Lung (tissue), 12 donors: ENCODE measurements around the gene SLC9C1. TPM values are rescaled to one million over a fixed set of nuclear protein-coding genes. Genes with fewer than 3 reads are reported as not detected.

Experiments
- ATAC-seq: fragments of 200-7000 bp; cut with Tn5 transposase; one replicate; pipeline ENCODE4 v1.9.1; 2020; ENCODE audit warnings: moderate number of reproducible peaks; ENCODE audit not compliant: insufficient read depth, low FRiP score
- DNase-seq, 3 donors: peaks; one replicate each; pipeline ENCODE4 v3.0.0-alpha.2; 2013 to 2017
- H3K27ac ChIP-seq, 2 donors: one replicate each; pipeline ENCODE4 v1.5.1; 2013; ENCODE audit warnings: mild to moderate bottlenecking in 2 of 2, moderate library complexity in 2 of 2, control low read depth in 1 of 2, inconsistent platforms in 1 of 2, low read depth in 1 of 2, low read length in 1 of 2
- H3K27me3 ChIP-seq, 3 donors: one replicate each; pipeline ENCODE4 v1.5.1; 2013; ENCODE audit warnings: low read length in 2 of 3; ENCODE audit not compliant: control insufficient read depth in 3 of 3, insufficient read depth in 3 of 3
- H3K36me3 ChIP-seq, 4 donors: one replicate each; pipeline ENCODE4 v1.5.1; 2013; ENCODE audit warnings: low read length in 4 of 4, mild to moderate bottlenecking in 1 of 4, moderate library complexity in 1 of 4; ENCODE audit not compliant: control insufficient read depth in 4 of 4, insufficient read depth in 4 of 4
- H3K4me1 ChIP-seq, 5 donors: one replicate each; pipeline ENCODE4 v1.5.1; 2013; ENCODE audit warnings: low read length in 5 of 5, mild to moderate bottlenecking in 2 of 5, moderate library complexity in 1 of 5; ENCODE audit not compliant: control insufficient read depth in 5 of 5, insufficient read depth in 5 of 5
- H3K4me3 ChIP-seq: one replicate; pipeline ENCODE4 v1.5.1; 2013; ENCODE audit warnings: mild to moderate bottlenecking, control low read depth, moderate library complexity
- H3K9ac ChIP-seq, 2 donors: one replicate each; pipeline ENCODE4 v1.5.1; 2013; ENCODE audit warnings: low read length in 2 of 2, control low read depth in 1 of 2; ENCODE audit not compliant: insufficient read depth in 1 of 2
- H3K9me3 ChIP-seq, 4 donors: one replicate each; pipeline ENCODE4 v1.5.1; 2013; ENCODE audit warnings: low read length in 3 of 4, mild to moderate bottlenecking in 1 of 4, moderate library complexity in 1 of 4; ENCODE audit not compliant: control insufficient read depth in 4 of 4, insufficient read depth in 3 of 4
- WGBS, 2 donors: extraction: QIAGEN DNeasy Blood & Tissue Kit; methylation state at CpG; one replicate each; pipeline ENCODE4 v1.1.7; 2013; 5-methylcytosine and 5-hydroxymethylcytosine counted together
- polyA plus RNA-seq, 2 donors: library from polyadenylated mRNA; stranded (reverse); fragments of 200-250 nt; gene quantifications; one replicate each; pipeline ENCODE4 v1.2.1, GENCODE V29; 2013
- total RNA-seq, 2 donors: library from RNA; depleted of rRNA in 1 of 2; stranded (reverse); fragments of >200 nt in 1 of 2; gene quantifications; one replicate each; pipeline ENCODE4 v1.2.1, GENCODE V29; 2014 to 2021
- TF ChIP-seq, protein P1 (sequence below): IDR thresholded peaks from 2 replicates; pipeline ENCODE4 v1.5.1; 2012; ENCODE audit warnings: mild to moderate bottlenecking; ENCODE audit errors: control extremely low read depth, extremely low read depth
- donor health status: control.
- donor health status: control.
- donor health status: Bipolar disorder and iron deficiency.
- donor health status: healthy.
- donor health status: DM: yes; HTN: yes; CAD: no.

SLC9C1 gene
- total and polyA plus RNA-seq, 4 donors: 0.12 to 0.28 TPM; not detected in 2

DNA sequence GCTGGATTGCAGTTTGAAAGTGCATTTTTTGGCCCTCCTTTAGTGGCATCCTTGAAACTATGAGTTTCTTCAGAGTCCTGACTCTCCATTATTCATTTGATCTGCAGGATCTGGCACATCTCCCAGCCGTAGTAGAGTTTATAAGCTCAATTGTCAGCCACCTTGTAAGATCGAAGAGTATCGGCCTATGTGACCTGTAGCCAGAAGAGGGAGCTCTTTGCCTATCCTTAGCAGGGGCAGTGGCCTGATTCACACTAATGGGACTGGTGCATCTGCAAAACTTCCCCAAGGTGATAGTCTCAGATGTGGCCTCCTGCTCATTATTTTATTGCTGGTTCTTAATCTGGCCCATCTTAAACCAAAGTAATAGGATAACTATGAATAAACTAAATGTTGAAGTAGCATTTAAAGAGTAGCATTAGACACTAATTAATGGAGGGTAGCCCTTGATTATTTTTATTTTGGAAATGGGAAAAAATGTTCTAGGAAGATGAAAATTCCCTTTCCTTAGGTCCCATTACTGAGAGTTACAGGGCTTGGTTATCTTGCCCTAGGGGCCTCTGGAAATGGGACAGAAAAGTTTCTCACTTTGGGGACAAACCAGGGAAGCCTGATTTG lies 182.1 kb downstream of the SLC9C1 start:
- peak; percentile 64 for ATAC-seq
- TF ChIP-seq, protein P1, sequence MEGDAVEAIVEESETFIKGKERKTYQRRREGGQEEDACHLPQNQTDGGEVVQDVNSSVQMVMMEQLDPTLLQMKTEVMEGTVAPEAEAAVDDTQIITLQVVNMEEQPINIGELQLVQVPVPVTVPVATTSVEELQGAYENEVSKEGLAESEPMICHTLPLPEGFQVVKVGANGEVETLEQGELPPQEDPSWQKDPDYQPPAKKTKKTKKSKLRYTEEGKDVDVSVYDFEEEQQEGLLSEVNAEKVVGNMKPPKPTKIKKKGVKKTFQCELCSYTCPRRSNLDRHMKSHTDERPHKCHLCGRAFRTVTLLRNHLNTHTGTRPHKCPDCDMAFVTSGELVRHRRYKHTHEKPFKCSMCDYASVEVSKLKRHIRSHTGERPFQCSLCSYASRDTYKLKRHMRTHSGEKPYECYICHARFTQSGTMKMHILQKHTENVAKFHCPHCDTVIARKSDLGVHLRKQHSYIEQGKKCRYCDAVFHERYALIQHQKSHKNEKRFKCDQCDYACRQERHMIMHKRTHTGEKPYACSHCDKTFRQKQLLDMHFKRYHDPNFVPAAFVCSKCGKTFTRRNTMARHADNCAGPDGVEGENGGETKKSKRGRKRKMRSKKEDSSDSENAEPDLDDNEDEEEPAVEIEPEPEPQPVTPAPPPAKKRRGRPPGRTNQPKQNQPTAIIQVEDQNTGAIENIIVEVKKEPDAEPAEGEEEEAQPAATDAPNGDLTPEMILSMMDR: peak; percentile 64
- H3K27ac ChIP-seq: no peak overlapping the region
- H3K27me3 ChIP-seq: no peaks in the 10 kb centered on the region
- DNase-seq: peak in 2 of 3 donors; percentile 33 to 61
- 12 to 21% methylated on average over 3 of the region's 3 CpGs for WGBS, 2 donors
- H3K4me3 ChIP-seq: no peak overlapping the region
- peaks cover 0 to 6% (median under 1%) of the 10 kb centered on the region in 4 donors for H3K36me3 ChIP-seq
- peaks cover 0 to 6% (median 3%) of the 10 kb centered on the region in 5 donors for H3K4me1 ChIP-seq
- peaks cover 0 to 1% (median 0%) of the 10 kb centered on the region in 4 donors for H3K9me3 ChIP-seq
- no peak overlapping the region for H3K9ac ChIP-seq

DNA sequence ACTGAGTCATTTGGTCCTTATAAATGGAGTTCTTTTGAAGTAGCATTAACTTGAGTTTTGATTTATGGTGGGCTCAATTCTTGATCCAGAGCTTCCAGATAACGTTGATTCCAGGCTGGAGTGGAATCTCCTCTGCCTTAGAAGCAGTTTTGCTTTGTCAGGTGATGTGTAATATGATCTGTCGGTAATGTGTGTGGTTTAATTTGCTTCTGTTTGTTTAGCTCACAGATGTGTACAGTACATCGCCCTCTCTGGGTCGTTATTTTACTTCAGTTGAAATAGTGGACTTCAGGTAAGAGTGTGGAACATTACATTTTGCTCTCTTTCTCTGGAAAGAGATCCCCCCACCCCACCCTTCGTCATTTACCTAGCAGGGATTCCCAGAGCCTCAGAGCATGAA lies 184.7 kb downstream of the SLC9C1 start:
- Histone ChIP-seq H3K9me3 (peaks cover 0 to 1% (median 0%) of the 10 kb centered on the region in 4 donors), H3K4me3 (no peak overlapping the region), H3K9ac (no peak overlapping the region), H3K36me3 (peaks cover 0 to 14% (median 0%) of the 10 kb centered on the region in 4 donors), H3K4me1 (peaks cover 0 to 4% (median 0%) of the 10 kb centered on the region in 5 donors), H3K27ac (no peak overlapping the region), H3K27me3 (no peaks in the 10 kb centered on the region)
- WGBS, 2 donors: 74 to 83% methylated on average over 5 of the region's 5 CpGs
- ATAC-seq (no peak), DNase-seq (no peak)
- TF ChIP-seq, protein P1: no peak

DNA sequence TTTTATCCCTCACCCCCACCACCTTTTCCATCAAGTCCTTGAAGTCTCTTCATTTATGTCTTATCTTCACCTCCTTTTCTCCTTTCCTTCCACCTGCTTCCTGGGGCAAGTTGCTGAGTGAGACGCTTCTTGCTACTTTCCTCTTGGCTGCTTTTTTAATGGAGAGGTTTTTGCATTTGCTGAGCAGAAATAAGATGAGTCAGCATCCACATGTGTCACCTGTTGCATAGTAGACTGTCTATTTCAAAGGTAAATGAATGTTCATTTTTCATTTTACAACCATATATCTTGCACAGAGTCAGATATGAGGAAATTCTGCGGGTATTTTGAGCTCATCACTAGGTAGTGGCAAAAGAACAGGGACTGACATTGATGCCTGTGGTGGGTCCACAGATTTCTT lies 189.2 kb downstream of the SLC9C1 start:
- Histone ChIP-seq H3K27me3 (no peaks in the 10 kb centered on the region), H3K9ac (no peak overlapping the region), H3K4me3 (no peak overlapping the region), H3K9me3 (no peaks in the 10 kb centered on the region), H3K27ac (no peak overlapping the region), H3K36me3 (peaks cover 0 to 14% (median 0%) of the 10 kb centered on the region in 4 donors), H3K4me1 (peaks cover 0 to 4% (median 0%) of the 10 kb centered on the region in 5 donors)
- 76 to 84% methylated on average over 2 of the region's 2 CpGs for WGBS, 2 donors
- no peak for ATAC-seq
- no peak for DNase-seq
- TF ChIP-seq, protein P1: no peak
